Esophagus squamous epithelium (tissue), 5 donors: ENCODE results near the gene GNAL. TPM values are rescaled to one million over a fixed set of nuclear protein-coding genes. Genes with fewer than 3 reads are reported as not detected.

Experiments used
- DNase-seq: peaks from one replicate; lab custom pipeline; 2025; lab: John Stamatoyannopoulos, UW
- H3K27ac ChIP-seq, 4 donors: fragments of 200-600 bp; sonication (generic); one replicate each; pipeline ENCODE4 v1.5.1; 2016 to 2019; ENCODE audit warnings: mild to moderate bottlenecking in 1 of 4
- H3K27me3 ChIP-seq, 4 donors: fragments of 200-600 bp; sonication (generic); 1 replicate in 3 of 4; 2 replicates in 1 of 4; pipeline versions ENCODE4 v1.5.1 to v1.6.0; 2017 to 2021; ENCODE audit warnings: antibody characterized with exemption in 1 of 4
- H3K36me3 ChIP-seq, 3 donors: fragments of 200-600 bp; sonication (generic); one replicate each; pipeline ENCODE4 v1.5.1; 2016 to 2019
- H3K4me1 ChIP-seq, 3 donors: fragments of 200-600 bp; sonication (generic); one replicate each; pipeline ENCODE4 v1.5.1; 2017 to 2019
- H3K4me3 ChIP-seq, 4 donors: fragments of 200-600 bp; sonication (generic); 1 replicate in 3 of 4; 2 replicates in 1 of 4; pipeline ENCODE4 v1.5.1; 2016 to 2019; ENCODE audit warnings: mild to moderate bottlenecking in 2 of 4, moderate library complexity in 1 of 4
- H3K9me3 ChIP-seq, 3 donors: fragments of 200-600 bp; sonication (generic); one replicate each; pipeline ENCODE4 v1.5.1; 2016 to 2019
- POLR2A ChIP-seq, 4 donors: fragments of 450-650 bp; IDR thresholded peaks; one replicate each; pipeline ENCODE4 v1.6.1; 2017; ENCODE audit warnings: antibody characterized with exemption in 4 of 4, mild to moderate bottlenecking in 4 of 4, moderate library complexity in 3 of 4
- WGBS, 2 donors: methylation state at CpG; one replicate each; pipeline ENCODE4 v1.1.5; 2018; 5-methylcytosine and 5-hydroxymethylcytosine counted together
- intact Hi-C: fragments of 100-400 bp; cut with DNase I; formaldehyde crosslinking; loops from one replicate; pipeline ENCODE4 v1.15.0; 2022
- total RNA-seq, 4 donors: library from RNA; depleted of rRNA; stranded (reverse); fragments of >200 nt; gene quantifications; one replicate each; pipeline ENCODE4 v1.1.0, GENCODE V29; 2016
- TF ChIP-seq, protein P1 (sequence below), 6 experiments: fragments of 450-650 bp in 4 of 6; fragments of 200-600 bp in 2 of 6; sonication (generic) in 2 of 6; IDR thresholded peaks; one replicate each; pipeline ENCODE4 v1.5.1; 2016 to 2019; ENCODE audit warnings: antibody characterized with exemption in 6 of 6, mild to moderate bottlenecking in 4 of 6, moderate library complexity in 4 of 6
- donor health status: DM: yes; HTN: yes; CAD: no.

GNAL gene
- total RNA-seq, 4 donors from 2014 or later, result 2.4 to 23.4 (median 7.0) TPM

DNA sequence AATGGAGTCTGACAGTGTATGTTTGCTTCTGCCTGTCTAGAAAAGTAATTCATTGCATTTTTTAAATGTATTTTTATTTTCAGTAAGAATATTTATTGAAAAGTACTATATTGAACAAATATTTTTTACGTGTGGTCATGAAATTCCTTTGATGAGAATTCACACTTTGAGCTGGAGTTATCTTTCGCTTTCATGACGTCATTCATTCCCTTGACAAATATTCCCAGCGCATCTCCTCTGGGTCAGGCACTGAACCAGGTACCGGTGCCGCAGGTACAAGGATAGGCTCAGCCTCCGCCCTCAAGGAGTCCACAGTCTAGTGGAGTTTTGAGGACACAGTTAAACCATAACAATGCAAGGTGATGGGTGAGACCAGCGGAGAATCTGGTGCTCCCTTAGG lies 60.2 kb downstream of the GNAL start:
- no peak for TF ChIP-seq POLR2A (IDR thresholded peaks at IDR 0.05)
- TF ChIP-seq, protein P1, sequence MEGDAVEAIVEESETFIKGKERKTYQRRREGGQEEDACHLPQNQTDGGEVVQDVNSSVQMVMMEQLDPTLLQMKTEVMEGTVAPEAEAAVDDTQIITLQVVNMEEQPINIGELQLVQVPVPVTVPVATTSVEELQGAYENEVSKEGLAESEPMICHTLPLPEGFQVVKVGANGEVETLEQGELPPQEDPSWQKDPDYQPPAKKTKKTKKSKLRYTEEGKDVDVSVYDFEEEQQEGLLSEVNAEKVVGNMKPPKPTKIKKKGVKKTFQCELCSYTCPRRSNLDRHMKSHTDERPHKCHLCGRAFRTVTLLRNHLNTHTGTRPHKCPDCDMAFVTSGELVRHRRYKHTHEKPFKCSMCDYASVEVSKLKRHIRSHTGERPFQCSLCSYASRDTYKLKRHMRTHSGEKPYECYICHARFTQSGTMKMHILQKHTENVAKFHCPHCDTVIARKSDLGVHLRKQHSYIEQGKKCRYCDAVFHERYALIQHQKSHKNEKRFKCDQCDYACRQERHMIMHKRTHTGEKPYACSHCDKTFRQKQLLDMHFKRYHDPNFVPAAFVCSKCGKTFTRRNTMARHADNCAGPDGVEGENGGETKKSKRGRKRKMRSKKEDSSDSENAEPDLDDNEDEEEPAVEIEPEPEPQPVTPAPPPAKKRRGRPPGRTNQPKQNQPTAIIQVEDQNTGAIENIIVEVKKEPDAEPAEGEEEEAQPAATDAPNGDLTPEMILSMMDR (IDR thresholded peaks at IDR 0.05), result no peak
- 87 to 92% methylated on average over 6 to 8 of the region's 8 CpGs for WGBS, 2 donors
- peaks cover 8 to 21% (median 13%) of the 10 kb centered on the region in 3 donors for H3K4me1 ChIP-seq
- no peak overlapping the region for H3K27ac ChIP-seq
- no peaks in the 10 kb centered on the region for H3K9me3 ChIP-seq
- DNase-seq, result no peak
- H3K4me3 ChIP-seq, result no peak overlapping the region
- no peaks in the 10 kb centered on the region for H3K36me3 ChIP-seq
- H3K27me3 ChIP-seq, result peaks cover 0 to 37% (median 0%) of the 10 kb centered on the region in 4 donors
- intact Hi-C loops, result no loop called here

DNA sequence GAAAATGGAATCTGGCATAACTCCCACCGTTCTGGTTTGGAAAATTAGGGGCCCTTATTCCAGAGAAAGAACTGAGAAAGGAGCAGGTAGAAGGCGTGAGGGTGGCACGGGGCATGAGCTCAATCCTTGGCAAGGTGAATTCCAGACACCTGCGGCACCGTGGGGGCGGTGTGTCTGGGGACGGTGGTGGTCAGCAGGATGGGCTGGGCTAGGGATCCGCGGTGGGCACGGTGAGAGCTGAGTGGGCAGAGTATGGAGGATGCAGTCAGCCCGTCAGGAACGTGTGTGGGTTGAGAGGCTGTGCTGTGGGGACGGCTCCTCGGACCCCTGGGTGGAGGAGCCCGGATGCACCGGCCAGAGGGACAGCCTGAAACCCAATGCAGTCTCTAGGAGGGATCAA lies 61.1 kb downstream of the GNAL start:
- intact Hi-C loops, result no loop called here
- Histone ChIP-seq H3K27me3 (peaks cover 0 to 37% (median 0%) of the 10 kb centered on the region in 4 donors), H3K4me1 (peaks cover 8 to 21% (median 13%) of the 10 kb centered on the region in 3 donors), H3K4me3 (no peak overlapping the region), H3K9me3 (no peaks in the 10 kb centered on the region), H3K27ac (no peak overlapping the region), H3K36me3 (no peaks in the 10 kb centered on the region)
- TF ChIP-seq POLR2A (IDR thresholded peaks at IDR 0.05), result no peak
- TF ChIP-seq, protein P1 (IDR thresholded peaks at IDR 0.05), result no peak
- WGBS, 2 donors, result 91 to 95% methylated on average over 13 to 16 of the region's 16 CpGs
- DNase-seq, result no peak

DNA sequence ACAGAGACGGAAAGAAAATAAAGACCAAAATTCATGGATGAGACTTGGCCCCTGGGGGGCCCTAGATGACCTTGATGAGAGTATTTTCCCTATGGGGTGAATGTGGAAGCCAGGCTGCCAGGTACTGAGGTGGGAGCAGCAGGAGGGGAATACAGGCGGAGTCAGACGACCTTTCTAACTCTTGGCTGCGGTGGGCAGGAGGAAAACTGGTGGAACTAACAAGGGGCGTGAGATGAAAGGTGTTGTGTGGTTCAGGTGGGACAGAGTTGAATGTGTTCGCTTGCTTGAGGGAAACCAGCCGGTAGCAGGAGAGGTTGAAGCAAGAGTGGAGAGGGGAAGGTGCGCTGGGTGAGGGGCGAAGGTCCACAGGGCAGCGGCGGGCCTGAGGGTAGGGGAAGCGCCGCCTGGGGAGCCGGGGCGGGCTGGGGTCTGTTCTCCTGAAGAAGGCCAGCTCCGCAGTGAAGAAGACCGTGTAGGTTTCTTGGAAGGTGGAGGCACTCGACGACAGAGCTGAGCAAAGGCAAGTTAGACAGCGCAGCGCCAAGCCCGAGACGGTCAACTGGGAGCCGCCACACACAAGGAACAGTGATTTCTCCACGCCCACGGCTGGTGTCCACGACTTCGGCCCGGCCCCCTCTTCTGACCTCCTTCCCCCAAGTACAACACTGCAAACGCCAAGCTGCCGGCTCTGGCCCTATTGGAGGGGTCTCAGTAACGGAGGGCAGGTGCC lies 61.7 kb downstream of the GNAL start:
- Histone ChIP-seq H3K36me3 (no peaks in the 10 kb centered on the region), H3K4me3 (peak overlapping the region in 1 of 4 donors; percentile 59), H3K4me1 (peaks cover 8 to 21% (median 13%) of the 10 kb centered on the region in 3 donors), H3K27ac (no peak overlapping the region), H3K27me3 (peaks cover 0 to 37% (median 0%) of the 10 kb centered on the region in 4 donors), H3K9me3 (no peaks in the 10 kb centered on the region)
- no peak for DNase-seq
- 85 to 88% methylated on average over 23 to 31 of the region's 32 CpGs for WGBS, 2 donors
- intact Hi-C loops, result no loop called here
- TF ChIP-seq, protein P1 (IDR thresholded peaks at IDR 0.05), result no peak
- no peak for TF ChIP-seq POLR2A (IDR thresholded peaks at IDR 0.05)

DNA sequence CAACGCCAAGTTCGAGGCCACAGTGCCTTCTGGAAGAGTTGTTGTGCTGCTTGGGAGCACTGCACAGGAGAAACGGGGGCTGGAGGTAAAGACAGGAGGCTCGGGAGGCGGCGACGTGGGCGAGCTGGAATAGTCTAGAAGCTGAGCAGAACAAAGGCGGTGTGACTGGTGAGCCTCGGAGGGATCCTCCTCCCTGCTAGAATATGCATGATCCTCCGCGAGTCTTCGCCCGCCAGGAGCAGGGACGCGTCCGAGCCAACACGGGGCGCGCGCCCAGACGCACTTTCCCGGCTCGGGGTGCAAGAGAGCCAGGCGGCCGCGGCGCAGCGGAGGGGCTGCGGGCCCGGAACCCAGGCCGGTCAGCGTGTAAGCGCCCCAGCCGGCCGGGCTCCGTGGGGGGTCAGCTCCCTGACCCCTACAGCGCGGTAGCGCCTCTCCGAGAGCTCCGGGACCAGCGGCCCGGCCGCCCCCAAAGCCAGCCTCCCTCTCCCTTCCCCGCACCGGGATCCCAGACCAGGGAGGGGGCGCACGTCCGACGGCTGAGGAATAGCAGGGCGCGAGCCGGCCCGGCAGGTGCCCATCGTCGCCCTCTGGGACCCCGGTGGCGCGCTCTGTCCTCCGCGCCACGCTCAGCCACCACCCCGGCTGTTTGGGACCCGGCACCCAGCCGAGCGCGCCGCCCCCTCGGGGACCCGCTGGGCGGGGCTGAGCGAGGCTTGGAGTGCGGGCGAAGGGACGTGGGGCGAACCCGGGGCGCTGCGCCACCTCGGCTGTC lies 62.5 kb downstream of the GNAL start:
- no peak for TF ChIP-seq POLR2A (IDR thresholded peaks at IDR 0.05)
- TF ChIP-seq, protein P1 (IDR thresholded peaks at IDR 0.05), result no peak
- Histone ChIP-seq H3K4me3 (peak overlapping the region; percentile 28 to 59 (median 40)), H3K36me3 (no peaks in the 10 kb centered on the region), H3K4me1 (peaks cover 8 to 21% (median 13%) of the 10 kb centered on the region in 3 donors), H3K9me3 (no peaks in the 10 kb centered on the region), H3K27ac (no peak overlapping the region), H3K27me3 (peaks cover 0 to 37% (median 0%) of the 10 kb centered on the region in 4 donors)
- no peak for DNase-seq
- WGBS, 2 donors, result 20% methylated on average over 1 of the region's 81 CpGs; no CpG with 5 or more reads in 1 of the 2 donors
- intact Hi-C loops, result no loop called here
